HepG2 (cell line): ENCODE measurements around the gene TH. TPM values are rescaled to one million over a fixed set of nuclear protein-coding genes. Genes with fewer than 3 reads are reported as not detected.

ENCODE experiments used
- ATF6 ChIP-seq: sonication (generic); formaldehyde crosslinking; conservative IDR thresholded peaks from 2 replicates; pipeline ENCODE4 v1.4.0; 2020; ENCODE audit warnings: missing genetic modification reagents
- ATF7 ChIP-seq, 2 experiments: fragments of 450-650 bp in 1 of 2; sonication (generic) in 1 of 2; formaldehyde crosslinking in 1 of 2; IDR thresholded peaks; 2 replicates each; pipeline versions ENCODE4 v1.4.0 to v1.6.1; 2016 to 2020; ENCODE audit warnings: antibody characterized with exemption in 1 of 2, mild to moderate bottlenecking in 1 of 2, missing genetic modification reagents in 1 of 2
- CHD4 ChIP-seq: fragments of 200-600 bp; sonication (generic); IDR thresholded peaks from 2 replicates; pipeline ENCODE4 v1.7.0; 2017; ENCODE audit warnings: mild to moderate bottlenecking, low read length, borderline replicate concordance
- GMEB1 ChIP-seq: sonication (generic); formaldehyde crosslinking; IDR thresholded peaks from 2 replicates; pipeline ENCODE4 v1.5.1; 2020; ENCODE audit warnings: missing genetic modification reagents, mild to moderate bottlenecking, borderline replicate concordance
- GPBP1L1 ChIP-seq: sonication (generic); formaldehyde crosslinking; IDR thresholded peaks from 2 replicates; pipeline ENCODE4 v1.5.0; 2020; ENCODE audit warnings: mild to moderate bottlenecking, missing genetic modification reagents
- JUND ChIP-seq: sonication (generic); formaldehyde crosslinking; IDR thresholded peaks from 2 replicates; pipeline ENCODE4 v1.8.0; 2022; ENCODE audit warnings: mild to moderate bottlenecking, missing genetic modification reagents
- NFIB ChIP-seq: sonication (generic); formaldehyde crosslinking; IDR thresholded peaks from 2 replicates; pipeline ENCODE4 v1.9.0; 2021; ENCODE audit warnings: missing genetic modification reagents, mild to moderate bottlenecking, borderline replicate concordance
- NONO ChIP-seq, 2 experiments: fragments of 450-650 bp in 1 of 2; sonication (generic) in 1 of 2; formaldehyde crosslinking in 1 of 2; IDR thresholded peaks in 1 of 2; conservative IDR thresholded peaks in 1 of 2; 2 replicates each; pipeline versions ENCODE4 v1.6.1 to v1.8.0; 2017 to 2022; ENCODE audit warnings: mild to moderate bottlenecking in 1 of 2, missing genetic modification reagents in 1 of 2, moderate library complexity in 1 of 2
- SP1 ChIP-seq, 2 experiments: fragments of 450-650 bp in 1 of 2; sonication (generic) in 1 of 2; formaldehyde crosslinking in 1 of 2; IDR thresholded peaks; 2 replicates each; pipeline versions ENCODE4 v1.4.0 to v1.6.1; 2016 to 2020; ENCODE audit warnings: missing genetic modification reagents in 1 of 2
- SRY ChIP-seq: sonication (generic); formaldehyde crosslinking; IDR thresholded peaks from 2 replicates; pipeline ENCODE4 v1.8.0; 2022; ENCODE audit warnings: mild to moderate bottlenecking, missing genetic modification reagents
- ZBTB1 ChIP-seq: sonication (generic); formaldehyde crosslinking; IDR thresholded peaks from 2 replicates; pipeline ENCODE4 v1.4.0; 2020; ENCODE audit warnings: missing genetic modification reagents, borderline replicate concordance
- ZGPAT ChIP-seq: IDR thresholded peaks from 2 replicates; pipeline ENCODE4 v1.6.1; 2016; ENCODE audit warnings: mild to moderate bottlenecking
- ZNF10 ChIP-seq: sonication (generic); formaldehyde crosslinking; IDR thresholded peaks from 2 replicates; pipeline ENCODE4 v1.4.0; 2020; ENCODE audit warnings: mild to moderate bottlenecking, low read depth, missing genetic modification reagents, borderline replicate concordance
- ZNF432 ChIP-seq: sonication (generic); formaldehyde crosslinking; IDR thresholded peaks from 2 replicates; pipeline ENCODE4 v1.5.0; 2020; ENCODE audit warnings: missing genetic modification reagents, mild to moderate bottlenecking, borderline replicate concordance
- ZNF513 ChIP-seq: sonication (generic); formaldehyde crosslinking; conservative IDR thresholded peaks from 2 replicates; pipeline ENCODE4 v1.5.0; 2020; ENCODE audit warnings: missing genetic modification reagents
- ZNF75D ChIP-seq: sonication (generic); formaldehyde crosslinking; IDR thresholded peaks from 2 replicates; pipeline ENCODE4 v1.8.1; 2023; ENCODE audit warnings: missing genetic modification reagents, mild to moderate bottlenecking, borderline replicate concordance
- ZNF788 ChIP-seq: sonication (generic); formaldehyde crosslinking; IDR thresholded peaks from 2 replicates; pipeline ENCODE4 v1.5.0; 2020; ENCODE audit warnings: mild to moderate bottlenecking, missing genetic modification reagents, borderline replicate concordance
- polyA plus RNA-seq, 8 experiments: library from polyadenylated mRNA; depleted of rRNA in 3 of 8; stranded (reverse) in 7 of 8; unstranded in 1 of 8; fragments of >200 nt; fragmentation: Illumina TruSeq in 4 of 8; extraction: Trizol in 4 of 8; gene quantifications; 2 replicates each; pipeline versions ENCODE4 v1.2.1 to v1.2.3, GENCODE V29; 2011 to 2016; ENCODE audit warnings: low read depth in 4 of 8, missing spikeins in 1 of 8, mixed read lengths in 1 of 8; ENCODE audit not compliant: insufficient read depth in 1 of 8
- total RNA-seq, 5 experiments: library from RNA; depleted of rRNA; stranded (reverse); fragments of >200 nt; fragmentation: Illumina TruSeq; extraction: Trizol; gene quantifications; 2 replicates each; pipeline ENCODE4 v1.2.3, GENCODE V29; 2016; ENCODE audit warnings: low read depth in 1 of 5
- TF ChIP-seq, protein P1 (sequence below): IDR thresholded peaks from 2 replicates; pipeline ENCODE4 v1.6.1; 2016; ENCODE audit warnings: control low read depth

TH gene
- total and polyA plus RNA-seq, 2 of the 13 experiments (the other 11 are each of a cell fraction or from before 2014, with no cell fraction given) = 0.36 TPM; not detected in 1

DNA sequence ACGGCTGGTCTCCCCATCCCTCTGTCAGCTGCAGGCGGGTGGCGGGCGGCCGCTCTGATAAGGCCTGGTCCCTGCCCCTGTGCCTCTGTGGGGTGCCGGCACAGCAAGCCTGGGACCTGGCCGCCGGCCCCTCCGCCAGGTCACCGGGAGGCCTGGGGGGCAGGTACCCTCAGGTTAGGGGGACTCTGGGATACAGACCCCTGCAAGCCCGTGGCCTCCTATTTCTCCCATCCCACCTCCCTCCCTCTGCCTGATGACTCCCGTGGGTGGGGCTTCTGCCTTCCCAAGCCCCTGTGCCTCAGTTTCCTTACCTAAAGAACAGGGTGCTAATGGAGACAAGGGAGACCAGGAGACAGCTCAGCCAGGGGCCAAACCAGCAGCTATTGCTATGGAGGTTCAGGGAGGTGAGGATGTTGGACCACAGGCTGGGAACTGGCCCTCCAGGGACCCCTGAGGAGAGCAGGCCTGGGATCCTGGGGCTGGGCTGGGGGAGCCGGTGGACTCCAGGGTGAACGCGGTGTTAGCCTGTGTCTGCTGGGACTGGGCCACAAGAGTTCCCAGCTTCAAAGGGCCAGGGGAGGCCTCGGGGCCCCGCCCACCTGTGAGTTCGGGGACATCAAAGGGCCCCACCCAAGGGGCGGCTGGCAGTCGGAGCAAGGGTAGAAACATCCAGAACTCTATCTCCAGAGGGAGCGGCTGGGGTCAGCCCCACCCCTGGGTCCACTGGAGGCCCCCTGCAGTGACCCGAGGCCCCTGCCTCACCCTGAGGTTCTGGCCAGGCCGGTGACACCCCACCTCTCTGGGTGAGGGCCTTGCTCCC, 32.0 kb upstream of the TH start (continued):
- TF ChIP-seq GPBP1L1 (CRISPR knock-in tag) (no peak), ZGPAT (CRISPR knock-in tag) (no peak), ZNF513 (CRISPR knock-in tag) (no peak), NFIB (no peak), ZNF75D (CRISPR knock-in tag) (no peak), ZNF432 (no peak), GMEB1 (CRISPR knock-in tag) (no peak), NONO (IDR thresholded peaks at IDR 0.05) (no peak), NONO (CRISPR knock-in tag; conservative IDR thresholded peaks at IDR 0.05) (no peak), SRY (CRISPR knock-in tag) (no peak), ZNF10 (CRISPR knock-in tag) (no peak), SP1 (IDR thresholded peaks at IDR 0.05) (no peak), SP1 (CRISPR knock-in tag; IDR thresholded peaks at IDR 0.05) (peak; percentile 52; the same call in 1 of the 2 replicates), ATF7 (IDR thresholded peaks at IDR 0.05) (no peak), ATF7 (CRISPR knock-in tag; IDR thresholded peaks at IDR 0.05) (no peak), ZNF788 (CRISPR knock-in tag) (peak; percentile 72), ZBTB1 (CRISPR knock-in tag) (no peak), ATF6 (CRISPR knock-in tag) (no peak), CHD4 (no peak), JUND (CRISPR knock-in tag) (no peak)
- TF ChIP-seq, protein P1, sequence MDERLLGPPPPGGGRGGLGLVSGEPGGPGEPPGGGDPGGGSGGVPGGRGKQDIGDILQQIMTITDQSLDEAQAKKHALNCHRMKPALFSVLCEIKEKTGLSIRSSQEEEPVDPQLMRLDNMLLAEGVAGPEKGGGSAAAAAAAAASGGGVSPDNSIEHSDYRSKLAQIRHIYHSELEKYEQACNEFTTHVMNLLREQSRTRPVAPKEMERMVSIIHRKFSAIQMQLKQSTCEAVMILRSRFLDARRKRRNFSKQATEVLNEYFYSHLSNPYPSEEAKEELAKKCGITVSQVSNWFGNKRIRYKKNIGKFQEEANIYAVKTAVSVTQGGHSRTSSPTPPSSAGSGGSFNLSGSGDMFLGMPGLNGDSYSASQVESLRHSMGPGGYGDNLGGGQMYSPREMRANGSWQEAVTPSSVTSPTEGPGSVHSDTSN = no peak
